Spleen (tissue), 7 donors: ENCODE measurements around the gene CMTM4.

Source experiments
- CTCF ChIP-seq, 11 experiments: fragments of 200-600 bp in 7 of 11; fragments of 450-650 bp in 4 of 11; sonication (generic) in 4 of 11; IDR thresholded peaks in 8 of 11; conservative IDR thresholded peaks in 3 of 11; 1 replicate in 7 of 11; 2 replicates in 4 of 11; pipeline versions ENCODE4 v1.4.0 to v1.8.0; 2016 to 2021; ENCODE audit warnings: antibody characterized with exemption in 11 of 11, inconsistent platforms in 4 of 11, mild to moderate bottlenecking in 1 of 11
- POLR2A ChIP-seq, 3 donors: fragments of 450-650 bp; IDR thresholded peaks; one replicate each; pipeline ENCODE4 v1.5.1; 2017; ENCODE audit warnings: antibody characterized with exemption in 3 of 3, mild to moderate bottlenecking in 1 of 3
- POLR2AphosphoS5 ChIP-seq, 3 donors: sonication (generic); formaldehyde crosslinking; IDR thresholded peaks; one replicate each; pipeline ENCODE4 v1.5.1; 2017; ENCODE audit warnings: antibody characterized with exemption in 3 of 3
- donor health status: DM: no; HTN: no; CAD: no; lungs with moderate emphysema.
- donor health status: DM: no; HTN: no; CAD: no.
- donor health status: DM: no; HTN: no; CAD: no.

DNA sequence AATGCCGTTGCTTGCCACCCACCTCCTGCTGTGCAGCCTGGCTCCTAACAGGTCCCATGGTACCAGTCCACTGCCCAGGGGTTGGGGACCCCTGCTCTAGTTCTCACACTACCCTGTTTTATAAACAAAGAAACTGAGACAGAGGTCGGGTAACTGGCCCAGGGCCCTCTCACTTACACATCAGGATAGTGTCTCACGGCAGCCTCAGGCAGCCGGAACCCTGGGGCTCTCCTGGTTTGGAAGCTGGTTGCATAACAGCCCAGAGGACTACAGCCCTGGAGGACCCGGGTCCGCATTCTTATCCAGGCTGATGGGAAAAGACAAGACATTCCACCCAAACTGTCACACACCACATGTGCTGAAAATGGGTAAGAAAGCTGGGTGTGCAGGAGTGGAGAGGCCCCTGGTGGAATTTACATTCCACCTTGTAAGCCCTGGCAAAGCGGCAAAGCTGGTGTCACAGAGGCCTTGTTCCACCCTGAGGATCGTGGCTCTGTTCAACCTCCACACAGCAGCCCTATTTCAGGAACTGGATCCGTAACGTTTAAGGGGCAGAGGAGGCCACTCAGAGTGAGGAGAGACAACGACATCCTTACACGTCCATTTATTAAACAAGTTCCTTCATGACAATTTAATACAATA, 82.3 kb downstream of the CMTM4 start:
- no peak for TF ChIP-seq CTCF (IDR thresholded peaks at IDR 0.05 in 8 of 11, conservative IDR thresholded peaks at IDR 0.05 in 3 of 11)
- TF ChIP-seq POLR2A (IDR thresholded peaks at IDR 0.05), result no peak
- TF ChIP-seq POLR2AphosphoS5 (IDR thresholded peaks at IDR 0.05), result no peak
